Peyer's patch (tissue), 4 donors: ENCODE results near the gene COQ10A.

Source experiments
- POLR2A ChIP-seq, 2 donors: fragments of 450-650 bp; IDR thresholded peaks; one replicate each; pipeline ENCODE4 v1.5.1; 2017; ENCODE audit warnings: antibody characterized with exemption in 2 of 2, mild to moderate bottlenecking in 2 of 2, moderate library complexity in 2 of 2
- TF ChIP-seq, protein P1 (sequence below), 6 experiments: fragments of 450-650 bp in 4 of 6; fragments of 200-600 bp in 2 of 6; sonication (generic) in 1 of 6; IDR thresholded peaks; one replicate each; pipeline ENCODE4 v1.5.1; 2017 to 2019; ENCODE audit warnings: antibody characterized with exemption in 6 of 6, mild to moderate bottlenecking in 3 of 6, moderate library complexity in 1 of 6

GRCh38 chr12:56300644-56301464 lies 34.1 kb downstream of the COQ10A start:
- TF ChIP-seq, protein P1, sequence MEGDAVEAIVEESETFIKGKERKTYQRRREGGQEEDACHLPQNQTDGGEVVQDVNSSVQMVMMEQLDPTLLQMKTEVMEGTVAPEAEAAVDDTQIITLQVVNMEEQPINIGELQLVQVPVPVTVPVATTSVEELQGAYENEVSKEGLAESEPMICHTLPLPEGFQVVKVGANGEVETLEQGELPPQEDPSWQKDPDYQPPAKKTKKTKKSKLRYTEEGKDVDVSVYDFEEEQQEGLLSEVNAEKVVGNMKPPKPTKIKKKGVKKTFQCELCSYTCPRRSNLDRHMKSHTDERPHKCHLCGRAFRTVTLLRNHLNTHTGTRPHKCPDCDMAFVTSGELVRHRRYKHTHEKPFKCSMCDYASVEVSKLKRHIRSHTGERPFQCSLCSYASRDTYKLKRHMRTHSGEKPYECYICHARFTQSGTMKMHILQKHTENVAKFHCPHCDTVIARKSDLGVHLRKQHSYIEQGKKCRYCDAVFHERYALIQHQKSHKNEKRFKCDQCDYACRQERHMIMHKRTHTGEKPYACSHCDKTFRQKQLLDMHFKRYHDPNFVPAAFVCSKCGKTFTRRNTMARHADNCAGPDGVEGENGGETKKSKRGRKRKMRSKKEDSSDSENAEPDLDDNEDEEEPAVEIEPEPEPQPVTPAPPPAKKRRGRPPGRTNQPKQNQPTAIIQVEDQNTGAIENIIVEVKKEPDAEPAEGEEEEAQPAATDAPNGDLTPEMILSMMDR (IDR thresholded peaks at IDR 0.05) = no peak
- no peak for TF ChIP-seq POLR2A (IDR thresholded peaks at IDR 0.05)
